Adrenal gland (tissue), 12 donors: ENCODE measurements around the gene SERPINB5. TPM values are rescaled to one million over a fixed set of nuclear protein-coding genes. Genes with fewer than 3 reads are reported as not detected.

Experiments
- DNase-seq, 7 donors: peaks; one replicate each; pipeline ENCODE4 v3.0.0-alpha.2; 2019 to 2020
- H3K27ac ChIP-seq, 5 donors: fragments of 200-600 bp; sonication (generic) in 4 of 5; 1 replicate in 3 of 5; 2 replicates in 2 of 5; pipeline versions ENCODE4 v1.5.1 to v1.8.0; 2016 to 2020; ENCODE audit warnings: mild to moderate bottlenecking in 1 of 5
- H3K27me3 ChIP-seq: fragments of 200-600 bp; 2 replicates; pipeline ENCODE4 v1.8.0; 2021
- H3K36me3 ChIP-seq, 2 donors: fragments of 200-600 bp; replicated peaks in 1 of 2; 1 replicate in 1 of 2; 2 replicates in 1 of 2; pipeline versions ENCODE4 v1.5.1 to v1.8.0; 2018 to 2022
- H3K4me1 ChIP-seq, 2 donors: fragments of 200-600 bp; replicated peaks in 1 of 2; 1 replicate in 1 of 2; 2 replicates in 1 of 2; pipeline versions ENCODE4 v1.5.1 to v1.8.0; 2018 to 2021
- H3K4me3 ChIP-seq, 4 donors: fragments of 200-600 bp; sonication (generic) in 3 of 4; one replicate each; pipeline ENCODE4 v1.5.1; 2016 to 2018
- H3K9me3 ChIP-seq, 3 donors: fragments of 200-600 bp; sonication (generic) in 1 of 3; replicated peaks in 1 of 3; 1 replicate in 2 of 3; 2 replicates in 1 of 3; pipeline versions ENCODE4 v1.5.1 to v1.8.0; 2016 to 2021
- CTCF ChIP-seq, 6 experiments: fragments of 450-650 bp in 4 of 6; fragments of 200-600 bp in 2 of 6; sonication (generic) in 1 of 6; IDR thresholded peaks; 1 replicate in 5 of 6; 2 replicates in 1 of 6; pipeline versions ENCODE4 v1.5.1 to v1.8.0; 2016 to 2021; ENCODE audit warnings: antibody characterized with exemption in 6 of 6, mild to moderate bottlenecking in 2 of 6, moderate library complexity in 1 of 6
- POLR2A ChIP-seq, 2 donors: fragments of 450-650 bp; IDR thresholded peaks; one replicate each; pipeline ENCODE4 v1.6.1; 2017; ENCODE audit warnings: antibody characterized with exemption in 2 of 2, mild to moderate bottlenecking in 2 of 2, moderate library complexity in 1 of 2
- WGBS, 4 donors: extraction: QIAGEN DNeasy Blood & Tissue Kit in 2 of 4; methylation state at CpG; one replicate each; pipeline versions ENCODE4 v1.1.5 to v1.1.7; 2013 to 2017; 5-methylcytosine and 5-hydroxymethylcytosine counted together
- intact Hi-C, 2 donors: fragments of 100-400 bp; cut with DNase I; formaldehyde crosslinking; loops; one replicate each; pipeline versions ENCODE4 v1.14.1 to v1.15.0; 2022 to 2023
- polyA plus RNA-seq, 3 donors: library from polyadenylated mRNA; stranded (reverse); fragments of 200-250 nt in 2 of 3; fragments of 350-450 nt in 1 of 3; fragmentation: Illumina TruSeq in 1 of 3; extraction: RNeasy Lipid Tissue Mini Kit (QIAGEN cat#74804) in 1 of 3; gene quantifications; one replicate each; pipeline ENCODE4 v1.2.3, GENCODE V29; 2013 to 2014
- total RNA-seq, 9 donors: library from RNA; depleted of rRNA in 4 of 9; stranded (reverse); fragments of >200 nt in 4 of 9; fragments of 120-200 nt in 1 of 9; fragmentation: NEBNext Ultra II Directional in 1 of 9; extraction: Animal tissue kit (Norgen Biotek cat#: 25700) in 1 of 9; gene quantifications; one replicate each; pipeline versions ENCODE4 v1.1.0 to v1.2.4, GENCODE V29; 2013 to 2023
- donor health status: healthy with polysubstance abuse.
- donor health status: Bipolar disorder and iron deficiency.
- donor health status: DM: yes; HTN: yes; CAD: no.
- donor health status: DM: no; HTN: no; CAD: no.
- donor health status: DM: no; HTN: no; CAD: no.
- donor health status: DM: yes; HTN: yes; CAD: no.

Gene SERPINB5
- total and polyA plus RNA-seq, 12 donors: 0.06 to 0.29 (median 0.07) TPM; not detected in 9

DNA sequence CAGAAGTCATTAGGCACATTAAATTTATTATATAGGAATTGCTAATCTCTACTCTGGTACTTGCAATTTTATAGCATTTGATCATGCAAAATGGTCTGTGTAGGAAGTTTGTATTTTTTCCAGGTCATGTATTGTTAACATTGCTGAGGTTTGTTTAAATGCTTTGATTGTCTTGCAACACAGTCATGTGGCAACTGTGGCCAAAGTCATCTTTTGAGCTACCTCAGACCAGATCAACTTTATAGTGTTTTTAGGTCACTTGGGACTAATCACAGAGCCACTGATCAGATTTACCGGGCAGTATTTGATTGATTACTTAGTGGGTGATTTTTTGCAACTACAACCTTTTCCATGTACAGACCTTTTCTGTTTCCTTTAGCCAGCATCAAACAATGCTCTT, 3.7 kb downstream of the SERPINB5 start:
- Histone ChIP-seq H3K27me3 (no peaks in the 10 kb centered on the region), H3K4me3 (no peak overlapping the region), H3K9me3 (no peaks in the 10 kb centered on the region), H3K36me3 (no peaks in the 10 kb centered on the region), H3K27ac (no peak overlapping the region), H3K4me1 (no peaks in the 10 kb centered on the region)
- DNase-seq: no peak
- intact Hi-C loops: no loop called here
- no peak for TF ChIP-seq POLR2A (IDR thresholded peaks at IDR 0.05)
- no peak for TF ChIP-seq CTCF (IDR thresholded peaks at IDR 0.05)
- 61 to 82% (median 71%) methylated on average over 1 of the region's 1 CpG for WGBS, 4 donors

- H3K4me3 ChIP-seq: no peak overlapping the region
- no peak for DNase-seq
- 59 to 76% (median 63%) methylated on average over 2 of the region's 2 CpGs for WGBS, 4 donors
- H3K4me1 ChIP-seq: no peaks in the 10 kb centered on the region
- TF ChIP-seq POLR2A (IDR thresholded peaks at IDR 0.05): no peak
- intact Hi-C loops: no loop called here
- no peak overlapping the region for H3K27ac ChIP-seq
- H3K9me3 ChIP-seq: no peaks in the 10 kb centered on the region
- H3K36me3 ChIP-seq: no peaks in the 10 kb centered on the region
- no peaks in the 10 kb centered on the region for H3K27me3 ChIP-seq
Observed at GRCh38 chr18:63480915-63481314, 4.2 kb downstream of the SERPINB5 start.

DNA sequence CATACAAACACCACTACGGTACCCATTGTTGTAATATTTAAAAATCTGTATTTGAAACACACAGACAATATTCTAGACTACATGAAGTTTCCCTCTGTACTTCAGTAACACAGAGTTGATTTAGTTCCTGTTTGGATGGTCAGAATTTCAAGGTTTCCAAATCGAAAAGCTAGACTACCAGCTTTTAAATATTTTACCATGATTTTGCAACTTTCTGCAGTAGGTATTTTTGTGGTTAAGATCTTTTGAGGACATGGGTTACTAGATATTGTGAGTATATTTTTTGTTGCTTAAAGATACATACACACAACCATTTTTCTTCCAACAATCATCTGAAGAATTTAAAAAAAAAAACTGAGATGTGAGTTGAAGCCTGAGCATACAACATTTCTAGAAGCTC, 10.9 kb downstream of the SERPINB5 start:
- WGBS, 4 donors: 64 to 72% (median 69%) methylated on average over 2 of the region's 2 CpGs
- Histone ChIP-seq H3K4me1 (no peaks in the 10 kb centered on the region), H3K36me3 (no peaks in the 10 kb centered on the region), H3K4me3 (no peak overlapping the region), H3K9me3 (no peaks in the 10 kb centered on the region), H3K27me3 (no peaks in the 10 kb centered on the region), H3K27ac (no peak overlapping the region)
- no peak for DNase-seq
- no peak for TF ChIP-seq CTCF (IDR thresholded peaks at IDR 0.05)
- no peak for TF ChIP-seq POLR2A (IDR thresholded peaks at IDR 0.05)
- intact Hi-C loops: no loop called here

- Histone ChIP-seq H3K27me3 (no peaks in the 10 kb centered on the region), H3K9me3 (no peaks in the 10 kb centered on the region), H3K4me3 (no peak overlapping the region), H3K27ac (no peak overlapping the region), H3K36me3 (no peaks in the 10 kb centered on the region), H3K4me1 (no peaks in the 10 kb centered on the region)
- intact Hi-C loops: no loop called here
- TF ChIP-seq CTCF (IDR thresholded peaks at IDR 0.05) (no peak), POLR2A (IDR thresholded peaks at IDR 0.05) (no peak)
- no peak for DNase-seq
- WGBS, 4 donors: 48 to 94% (median 85%) methylated on average over 2 of the region's 2 CpGs
Observed at GRCh38 chr18:63488160-63488559, 11.4 kb downstream of the SERPINB5 start.

DNA sequence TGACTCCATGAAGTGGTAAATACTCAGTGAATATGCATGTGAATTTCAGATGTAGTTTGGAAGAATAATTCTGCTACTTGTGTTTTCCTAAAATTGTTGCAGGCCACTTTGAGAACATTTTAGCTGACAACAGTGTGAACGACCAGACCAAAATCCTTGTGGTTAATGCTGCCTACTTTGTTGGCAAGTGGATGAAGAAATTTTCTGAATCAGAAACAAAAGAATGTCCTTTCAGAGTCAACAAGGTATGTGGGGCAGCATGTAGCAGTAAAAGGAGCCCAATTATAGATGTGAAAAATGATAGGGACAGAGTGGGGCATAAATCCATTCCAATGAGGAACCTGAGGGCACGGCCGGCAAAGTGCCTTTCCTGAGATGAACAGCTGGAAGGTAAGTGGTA, 16.1 kb downstream of the SERPINB5 start:
- intact Hi-C loops: no loop called here
- 63 to 81% (median 79%) methylated on average over 3 of the region's 3 CpGs for WGBS, 4 donors
- DNase-seq: no peak
- Histone ChIP-seq H3K4me3 (no peak overlapping the region), H3K9me3 (no peaks in the 10 kb centered on the region), H3K27me3 (no peaks in the 10 kb centered on the region), H3K36me3 (no peaks in the 10 kb centered on the region), H3K27ac (no peak overlapping the region), H3K4me1 (no peaks in the 10 kb centered on the region)
- no peak for TF ChIP-seq CTCF (IDR thresholded peaks at IDR 0.05)
- TF ChIP-seq POLR2A (IDR thresholded peaks at IDR 0.05): no peak
